ENCODE measurements around the gene EXOC4. TPM values are rescaled to one million over a fixed set of nuclear protein-coding genes. Genes with fewer than 3 reads are reported as not detected.

Gene EXOC4
- total RNA-seq, 1 donor from 2014 or later: 103 TPM

- ChIA-PET CTCF (no interaction called here), POLR2A (no interaction called here)
- no peak for TF ChIP-seq CTCF (IDR thresholded peaks at IDR 0.05)
- Mint-ChIP-seq H3K9me3 (no peaks in the 10 kb centered on the region), H3K4me3 (no peak overlapping the region), H3K27ac (no peak overlapping the region), H3K4me1 (no peaks in the 10 kb centered on the region), H3K27me3 (no peaks in the 10 kb centered on the region), H3K36me3 (ENCODE audit: low read depth) (peaks cover 6% of the 10 kb centered on the region)
- DNase-seq (no peak), ATAC-seq (ENCODE audit: low read depth) (no peak)
- intact Hi-C loops (cut with micrococcal nuclease): no loop called here
Observed at GRCh38 chr7:133676805-133677370, 424.0 kb downstream of the EXOC4 start.

- no peak overlapping the region for H3K27ac Mint-ChIP-seq
- DNase-seq (no peak), ATAC-seq (ENCODE audit: low read depth) (no peak)
- no peaks in the 10 kb centered on the region for H3K9me3 Mint-ChIP-seq
- ChIA-PET CTCF (no interaction called here), POLR2A (no interaction called here)
- intact Hi-C loops (cut with micrococcal nuclease): no loop called here
- H3K4me3 Mint-ChIP-seq: no peak overlapping the region
- H3K4me1 Mint-ChIP-seq: no peaks in the 10 kb centered on the region
- H3K27me3 Mint-ChIP-seq: no peaks in the 10 kb centered on the region
- peaks cover 6% of the 10 kb centered on the region for H3K36me3 Mint-ChIP-seq (ENCODE audit: low read depth)
- no peak for TF ChIP-seq CTCF (IDR thresholded peaks at IDR 0.05)
Observed at GRCh38 chr7:133678137-133678814, 425.4 kb downstream of the EXOC4 start.

- H3K27me3 Mint-ChIP-seq: no peaks in the 10 kb centered on the region
- no peak for ATAC-seq (ENCODE audit: low read depth)
- H3K36me3 Mint-ChIP-seq (ENCODE audit: low read depth): peaks cover 6% of the 10 kb centered on the region
- ChIA-PET POLR2A (no interaction called here), CTCF (no interaction called here)
- intact Hi-C loops (cut with micrococcal nuclease): no loop called here
- H3K27ac Mint-ChIP-seq: no peak overlapping the region
- no peak for TF ChIP-seq CTCF (IDR thresholded peaks at IDR 0.05)
- no peak for DNase-seq
- no peaks in the 10 kb centered on the region for H3K4me1 Mint-ChIP-seq
- no peaks in the 10 kb centered on the region for H3K9me3 Mint-ChIP-seq
- no peak overlapping the region for H3K4me3 Mint-ChIP-seq
Observed at GRCh38 chr7:133679977-133680376, 427.1 kb downstream of the EXOC4 start.

GRCh38 chr7:133681529-133681928, 428.7 kb downstream of the EXOC4 start:
- CTCF ChIA-PET: no interaction called here
- no peaks in the 10 kb centered on the region for H3K27me3 Mint-ChIP-seq

More at GRCh38 chr7:133681529-133681928, 428.7 kb downstream of the EXOC4 start:
- DNase-seq: no peak
- H3K4me1 Mint-ChIP-seq: no peaks in the 10 kb centered on the region
- no peak overlapping the region for H3K27ac Mint-ChIP-seq
- POLR2A ChIA-PET: no interaction called here
- TF ChIP-seq CTCF (IDR thresholded peaks at IDR 0.05): no peak
- peaks cover 6% of the 10 kb centered on the region for H3K36me3 Mint-ChIP-seq (ENCODE audit: low read depth)
- H3K9me3 Mint-ChIP-seq: no peaks in the 10 kb centered on the region
- intact Hi-C loops (cut with micrococcal nuclease): no loop called here
- no peak for ATAC-seq (ENCODE audit: low read depth)
- H3K4me3 Mint-ChIP-seq: no peak overlapping the region

Data from activated B cell treated with CpG ODN at 0.5 μM for 24 hours (primary cell).